ENCODE data around the gene HOXD10.
A peak's percentile ranks its signal among the peaks of the same experiment; 100 is the strongest.

HOXD10 gene

GRCh38 chr2:176078541-176079284, 37.9 kb upstream of the HOXD10 start:
- no peak for TF ChIP-seq CTCF (IDR thresholded peaks at IDR 0.05; ENCODE audit: insufficient read depth, low read length, missing control alignments)
- ChIA-PET CTCF (interaction anchor here (0.8 to 7.9 kb wide), 10 partner anchors 9 to 715 kb away, joined by 3 to 115 read pairs (median 4); no protein-coding TSS in a partner anchor), POLR2A (no interaction called here)
- no peak for DNase-seq (ENCODE audit: low read depth, low spot score)
- H3K4me3 ChIP-seq (ENCODE audit: low read depth, low read length): no peak overlapping the region

GRCh38 chr2:176079285-176079830, 37.2 kb upstream of the HOXD10 start:
- CTCF ChIA-PET: interaction anchor here (0.8 to 7.9 kb wide), 10 partner anchors 9 to 716 kb away, joined by 3 to 115 read pairs (median 4); no protein-coding TSS in a partner anchor
- TF ChIP-seq CTCF (IDR thresholded peaks at IDR 0.05; ENCODE audit: insufficient read depth, low read length, missing control alignments): no peak
- POLR2A ChIA-PET: no interaction called here
- no peak for DNase-seq (ENCODE audit: low read depth, low spot score)
- H3K4me3 ChIP-seq (ENCODE audit: low read depth, low read length): no peak overlapping the region

GRCh38 chr2:176079831-176080539, 36.6 kb upstream of the HOXD10 start:
- POLR2A ChIA-PET: no interaction called here
- TF ChIP-seq CTCF (IDR thresholded peaks at IDR 0.05; ENCODE audit: insufficient read depth, low read length, missing control alignments): peak; percentile 72
- H3K4me3 ChIP-seq (ENCODE audit: low read depth, low read length): no peak overlapping the region
- CTCF ChIA-PET: interaction anchor here (0.8 to 7.9 kb wide), 14 partner anchors 9 to 721 kb away, joined by 3 to 115 read pairs (median 4); partner anchors contain the start of gene LNPK
- DNase-seq (ENCODE audit: low read depth, low spot score): no peak

- POLR2A ChIA-PET: no interaction called here
- CTCF ChIA-PET: interaction anchor here (0.8 to 7.9 kb wide), 11 partner anchors 8 to 721 kb away, joined by 3 to 115 read pairs (median 3); partner anchors contain the start of gene LNPK
- no peak for DNase-seq (ENCODE audit: low read depth, low spot score)
- TF ChIP-seq CTCF (IDR thresholded peaks at IDR 0.05; ENCODE audit: insufficient read depth, low read length, missing control alignments): no peak
- no peak overlapping the region for H3K4me3 ChIP-seq (ENCODE audit: low read depth, low read length)
These were observed 35.8 kb upstream of the HOXD10 start for GRCh38 chr2:176080540-176081375.

GRCh38 chr2:176081376-176081836, 35.2 kb upstream of the HOXD10 start:
- CTCF ChIA-PET: interaction anchor here (0.9 to 7.9 kb wide), 7 partner anchors 8 to 722 kb away, joined by 3 to 115 read pairs (median 5); no protein-coding TSS in a partner anchor
- H3K4me3 ChIP-seq (ENCODE audit: low read depth, low read length): no peak overlapping the region
- TF ChIP-seq CTCF (IDR thresholded peaks at IDR 0.05; ENCODE audit: insufficient read depth, low read length, missing control alignments): no peak
- no peak for DNase-seq (ENCODE audit: low read depth, low spot score)
- POLR2A ChIA-PET: no interaction called here
